Mesothelial cell of epicardium (in vitro differentiated cells): ENCODE measurements around the gene CCDC88C. TPM values are rescaled to one million over a fixed set of nuclear protein-coding genes. Genes with fewer than 3 reads are reported as not detected.

Source experiments
- DNase-seq, 2 experiments: peaks; one replicate each; pipeline ENCODE4 v3.0.0; 2021; ENCODE audit warnings: low spot score in 2 of 2; ENCODE audit not compliant: unreplicated experiment in 2 of 2
- H3K27ac Mint-ChIP-seq: 2 replicates; pipeline ENCODE4 v1.8.0; 2021; ENCODE audit warnings: mixed read lengths
- H3K27me3 Mint-ChIP-seq: 2 replicates; pipeline ENCODE4 v1.8.0; 2021; ENCODE audit warnings: low read depth, mixed read lengths
- H3K36me3 Mint-ChIP-seq: 2 replicates; pipeline ENCODE4 v1.8.0; 2021; ENCODE audit warnings: mixed read lengths
- H3K4me1 Mint-ChIP-seq: 2 replicates; pipeline ENCODE4 v1.8.0; 2021; ENCODE audit warnings: mixed read lengths
- H3K4me3 Mint-ChIP-seq: 2 replicates; pipeline ENCODE4 v1.8.0; 2021; ENCODE audit warnings: mild to moderate bottlenecking, moderate library complexity, mixed read lengths
- H3K9me3 Mint-ChIP-seq: 2 replicates; pipeline ENCODE4 v1.8.0; 2021; ENCODE audit warnings: mixed read lengths
- total RNA-seq: library from RNA; stranded (reverse); gene quantifications from 3 replicates; pipeline ENCODE4 v1.2.1, GENCODE V29; 2021
- TF ChIP-seq, protein P1 (sequence below): fragments of 200-600 bp; sonication (generic); IDR thresholded peaks from one replicate; pipeline ENCODE4 v1.5.0; 2021; ENCODE audit warnings: antibody characterized with exemption; ENCODE audit not compliant: unreplicated experiment

The CCDC88C gene
- total RNA-seq, 1 donor from 2014 or later = 23.7 TPM

DNA sequence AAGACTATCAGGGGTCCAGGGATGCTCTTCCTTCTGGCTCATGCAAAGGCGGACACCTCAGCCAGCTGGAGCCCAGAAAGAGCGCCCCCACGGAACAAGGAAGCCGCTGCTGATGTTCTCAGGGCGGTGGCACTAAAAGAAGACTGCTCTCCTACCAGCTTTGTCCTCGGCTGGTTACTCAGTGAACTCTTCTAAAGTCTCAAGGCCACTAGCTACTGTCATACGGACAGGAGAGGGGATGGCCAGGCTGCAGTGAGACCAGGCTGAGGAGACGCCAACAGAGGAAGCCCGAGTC is 59.6 kb downstream of the CCDC88C start:
- peaks cover 10% of the 10 kb centered on the region for H3K4me1 Mint-ChIP-seq
- H3K9me3 Mint-ChIP-seq = no peaks in the 10 kb centered on the region
- no peak overlapping the region for H3K4me3 Mint-ChIP-seq
- DNase-seq = no peak
- H3K27ac Mint-ChIP-seq = no peak overlapping the region
- H3K36me3 Mint-ChIP-seq = peaks cover 4% of the 10 kb centered on the region
- H3K27me3 Mint-ChIP-seq = peaks cover 20% of the 10 kb centered on the region
- TF ChIP-seq, protein P1, sequence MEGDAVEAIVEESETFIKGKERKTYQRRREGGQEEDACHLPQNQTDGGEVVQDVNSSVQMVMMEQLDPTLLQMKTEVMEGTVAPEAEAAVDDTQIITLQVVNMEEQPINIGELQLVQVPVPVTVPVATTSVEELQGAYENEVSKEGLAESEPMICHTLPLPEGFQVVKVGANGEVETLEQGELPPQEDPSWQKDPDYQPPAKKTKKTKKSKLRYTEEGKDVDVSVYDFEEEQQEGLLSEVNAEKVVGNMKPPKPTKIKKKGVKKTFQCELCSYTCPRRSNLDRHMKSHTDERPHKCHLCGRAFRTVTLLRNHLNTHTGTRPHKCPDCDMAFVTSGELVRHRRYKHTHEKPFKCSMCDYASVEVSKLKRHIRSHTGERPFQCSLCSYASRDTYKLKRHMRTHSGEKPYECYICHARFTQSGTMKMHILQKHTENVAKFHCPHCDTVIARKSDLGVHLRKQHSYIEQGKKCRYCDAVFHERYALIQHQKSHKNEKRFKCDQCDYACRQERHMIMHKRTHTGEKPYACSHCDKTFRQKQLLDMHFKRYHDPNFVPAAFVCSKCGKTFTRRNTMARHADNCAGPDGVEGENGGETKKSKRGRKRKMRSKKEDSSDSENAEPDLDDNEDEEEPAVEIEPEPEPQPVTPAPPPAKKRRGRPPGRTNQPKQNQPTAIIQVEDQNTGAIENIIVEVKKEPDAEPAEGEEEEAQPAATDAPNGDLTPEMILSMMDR = no peak

- Mint-ChIP-seq H3K36me3 (peaks cover 4% of the 10 kb centered on the region), H3K9me3 (no peaks in the 10 kb centered on the region), H3K27ac (no peak overlapping the region), H3K4me3 (no peak overlapping the region), H3K4me1 (peaks cover 14% of the 10 kb centered on the region), H3K27me3 (peaks cover 20% of the 10 kb centered on the region)
- no peak for DNase-seq
- TF ChIP-seq, protein P1 = no peak
These were observed 60.2 kb downstream of the CCDC88C start for GRCh38 chr14:91357272-91358024.

DNA sequence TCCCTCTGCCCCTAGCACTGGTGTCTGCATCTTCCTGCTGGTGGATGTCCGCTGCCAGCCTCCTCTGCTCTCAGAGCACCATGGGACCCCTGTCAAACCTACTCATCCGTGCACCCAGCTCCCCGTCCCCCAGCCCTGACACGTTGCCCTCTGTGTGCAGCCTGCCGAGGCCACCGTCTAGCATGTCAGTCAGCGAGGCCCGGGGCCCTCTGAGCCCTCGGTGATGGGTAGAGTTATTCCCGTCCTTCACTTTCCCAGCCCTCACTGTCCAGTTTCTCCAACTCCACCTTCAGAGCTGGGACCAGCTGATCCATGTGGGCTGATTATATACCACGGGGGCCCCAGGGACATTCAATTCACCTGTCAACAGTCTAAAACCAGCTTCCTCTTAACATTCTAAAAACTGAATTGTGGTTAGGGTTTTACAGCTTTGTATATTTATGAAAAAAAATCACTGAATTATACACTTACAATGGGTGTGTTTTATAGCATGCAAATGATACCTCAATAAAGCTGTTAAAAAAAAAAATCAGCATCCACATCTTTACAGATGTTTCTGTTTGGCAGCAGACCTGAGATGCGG is 61.3 kb downstream of the CCDC88C start:
- H3K4me1 Mint-ChIP-seq = peaks cover 17% of the 10 kb centered on the region
- no peaks in the 10 kb centered on the region for H3K9me3 Mint-ChIP-seq
- H3K27ac Mint-ChIP-seq = no peak overlapping the region
- no peak for DNase-seq
- H3K4me3 Mint-ChIP-seq = no peak overlapping the region
- peaks cover 4% of the 10 kb centered on the region for H3K36me3 Mint-ChIP-seq
- H3K27me3 Mint-ChIP-seq = peaks cover 21% of the 10 kb centered on the region
- TF ChIP-seq, protein P1 = no peak

DNA sequence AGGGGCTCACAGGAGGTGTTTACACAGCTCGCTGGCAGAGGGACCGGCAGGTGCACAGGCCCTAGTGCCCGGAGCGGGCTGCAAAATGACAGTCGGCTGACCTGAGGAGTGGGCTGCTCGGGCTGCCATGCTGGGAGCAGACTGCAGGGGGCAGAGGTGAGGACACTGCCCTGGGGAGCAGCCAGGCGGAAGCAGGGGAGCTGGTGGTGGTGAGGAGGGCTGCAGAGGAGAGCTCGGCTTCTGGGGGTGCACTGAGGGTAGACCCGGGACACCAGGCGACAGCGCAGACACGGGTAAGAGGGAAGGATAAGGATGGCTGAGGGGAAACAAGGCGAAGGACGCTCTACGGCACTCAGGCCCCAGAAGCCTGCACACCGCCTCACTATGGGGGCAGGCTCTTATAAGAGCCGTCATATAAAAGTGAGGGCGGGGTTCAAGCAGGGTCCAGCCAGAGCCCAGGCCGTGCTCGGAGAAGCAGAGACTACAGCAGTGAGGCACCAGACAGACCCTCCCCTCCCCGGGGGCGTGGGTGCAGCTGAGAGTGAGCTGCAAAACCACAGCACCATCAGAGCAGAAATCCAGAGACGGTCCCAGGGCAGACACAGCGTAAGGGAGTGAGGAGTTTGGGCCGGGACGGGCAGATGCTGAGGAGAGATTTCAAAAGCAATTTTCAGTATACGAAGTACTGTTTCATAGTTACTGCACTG is 62.5 kb downstream of the CCDC88C start:
- Mint-ChIP-seq H3K27me3 (peaks cover 21% of the 10 kb centered on the region), H3K4me1 (peaks cover 15% of the 10 kb centered on the region), H3K9me3 (no peaks in the 10 kb centered on the region), H3K4me3 (no peak overlapping the region), H3K27ac (no peak overlapping the region), H3K36me3 (peaks cover 4% of the 10 kb centered on the region)
- no peak for DNase-seq
- TF ChIP-seq, protein P1 = peak; percentile 26

- Mint-ChIP-seq H3K9me3 (no peaks in the 10 kb centered on the region), H3K4me1 (peaks cover 15% of the 10 kb centered on the region), H3K27ac (no peak overlapping the region), H3K4me3 (no peak overlapping the region), H3K27me3 (peaks cover 18% of the 10 kb centered on the region), H3K36me3 (peaks cover 4% of the 10 kb centered on the region)
- DNase-seq = no peak
- TF ChIP-seq, protein P1 = no peak
These were observed 63.3 kb downstream of the CCDC88C start for GRCh38 chr14:91354221-91354916.
